Right cardiac atrium (tissue), 5 donors: ENCODE results near the gene POPDC3. TPM values are rescaled to one million over a fixed set of nuclear protein-coding genes. Genes with fewer than 3 reads are reported as not detected.
A peak's percentile ranks its signal among the peaks of the same experiment; 100 is the strongest.

Source experiments
- ATAC-seq, 2 donors: fragments of 200-7000 bp; cut with Tn5 transposase; one replicate each; pipeline versions ENCODE4 v1.8.0 to v1.9.1; 2020; ENCODE audit warnings: moderate library complexity in 2 of 2, mild to moderate bottlenecking in 1 of 2
- DNase-seq, 3 donors: peaks; one replicate each; pipeline ENCODE4 v3.0.0-alpha.2; 2020
- H3K27ac ChIP-seq: one replicate; pipeline ENCODE4 v1.5.1; 2013; ENCODE audit warnings: mild to moderate bottlenecking, low read length, control low read depth, moderate library complexity
- H3K27me3 ChIP-seq: one replicate; pipeline ENCODE4 v1.6.1; 2013; ENCODE audit not compliant: control insufficient read depth, insufficient read depth
- H3K4me1 ChIP-seq: one replicate; pipeline ENCODE4 v1.6.1; 2013; ENCODE audit warnings: low read length; ENCODE audit not compliant: control insufficient read depth, insufficient read depth
- H3K4me3 ChIP-seq: one replicate; pipeline ENCODE4 v1.5.1; 2013; ENCODE audit warnings: low read length, control low read depth
- H3K9me3 ChIP-seq: one replicate; pipeline ENCODE4 v1.6.1; 2013; ENCODE audit warnings: low read length; ENCODE audit not compliant: control insufficient read depth
- whole genome bisulfite sequencing: extraction: QIAGEN DNeasy Blood & Tissue Kit; methylation state at CpG from one replicate; pipeline ENCODE4 v1.1.7; 2013; 5-methylcytosine and 5-hydroxymethylcytosine counted together
- intact Hi-C, 4 donors: fragments of 100-400 bp; cut with DNase I; formaldehyde crosslinking; loops; one replicate each; pipeline versions ENCODE4 v1.11.0 to v1.14.0; 2022 to 2023
- polyA plus RNA-seq: library from polyadenylated mRNA; stranded (reverse); fragments of 200-250 nt; gene quantifications from one replicate; pipeline ENCODE4 v1.2.3, GENCODE V29; 2013
- total RNA-seq, 4 donors: library from RNA; stranded (reverse); fragmentation: NEBNext Ultra II Directional; extraction: Animal tissue kit (Norgen Biotek cat#: 25700); gene quantifications; one replicate each; pipeline ENCODE4 v1.2.1, GENCODE V29; 2021
- donor health status: healthy with polysubstance abuse.
- donor health status: DM: no; HTN: yes; CAD: no.
- donor health status: DM: no; HTN: no; CAD: no.
- donor health status: DM: no; HTN: yes; CAD: no; lungs with severe emphysema.
- donor health status: DM: yes; HTN: yes; CAD: no.

POPDC3 gene
- total and polyA plus RNA-seq, 5 donors, result 31.6 to 53.2 (median 48.2) TPM

- H3K4me1 ChIP-seq, result no peaks in the 10 kb centered on the region
- DNase-seq (no peak), ATAC-seq (no peak)
- no peaks in the 10 kb centered on the region for H3K27me3 ChIP-seq
- no peak overlapping the region for H3K27ac ChIP-seq
- 83% methylated on average over 1 of the region's 1 CpG for WGBS
- no peaks in the 10 kb centered on the region for H3K9me3 ChIP-seq
- no peak overlapping the region for H3K4me3 ChIP-seq
- intact Hi-C loops, result no loop called here
Measured at GRCh38 chr6:105212587-105212986, 32.8 kb upstream of the POPDC3 start.

DNA sequence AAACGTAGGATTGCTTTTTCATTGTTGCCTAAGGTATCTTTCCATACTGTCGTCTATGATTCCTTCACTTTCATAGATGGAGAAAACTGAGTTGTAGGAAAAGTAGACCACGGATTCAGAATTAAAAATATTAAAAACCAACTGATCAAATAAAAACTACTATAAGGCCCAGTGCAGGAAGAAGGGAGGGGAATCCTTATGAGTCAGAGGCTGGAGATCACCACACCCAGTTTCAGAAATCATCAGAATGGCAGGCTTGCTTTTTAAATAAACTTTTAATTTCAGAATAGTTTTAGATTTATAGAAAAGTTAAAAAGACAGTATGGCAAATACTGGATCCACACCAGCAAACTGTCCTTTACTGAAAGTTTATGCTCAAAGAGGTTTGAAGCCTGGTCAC, 32.0 kb upstream of the POPDC3 start:
- ATAC-seq, result no peak
- WGBS, result 87% methylated on average over 3 of the region's 3 CpGs
- Histone ChIP-seq H3K4me3 (no peak overlapping the region), H3K27me3 (no peaks in the 10 kb centered on the region), H3K27ac (no peak overlapping the region), H3K4me1 (no peaks in the 10 kb centered on the region), H3K9me3 (no peaks in the 10 kb centered on the region)
- no peak for DNase-seq
- intact Hi-C loops, result no loop called here

GRCh38 chr6:105210932-105211531, 31.2 kb upstream of the POPDC3 start:
- intact Hi-C loops, result no loop called here
- H3K27ac ChIP-seq, result no peak overlapping the region
- ATAC-seq, result no peak
- no peak overlapping the region for H3K4me3 ChIP-seq
- H3K9me3 ChIP-seq, result no peaks in the 10 kb centered on the region
- H3K27me3 ChIP-seq, result no peaks in the 10 kb centered on the region
- DNase-seq, result no peak
- WGBS, result 87% methylated on average over 1 of the region's 1 CpG
- no peaks in the 10 kb centered on the region for H3K4me1 ChIP-seq

DNA sequence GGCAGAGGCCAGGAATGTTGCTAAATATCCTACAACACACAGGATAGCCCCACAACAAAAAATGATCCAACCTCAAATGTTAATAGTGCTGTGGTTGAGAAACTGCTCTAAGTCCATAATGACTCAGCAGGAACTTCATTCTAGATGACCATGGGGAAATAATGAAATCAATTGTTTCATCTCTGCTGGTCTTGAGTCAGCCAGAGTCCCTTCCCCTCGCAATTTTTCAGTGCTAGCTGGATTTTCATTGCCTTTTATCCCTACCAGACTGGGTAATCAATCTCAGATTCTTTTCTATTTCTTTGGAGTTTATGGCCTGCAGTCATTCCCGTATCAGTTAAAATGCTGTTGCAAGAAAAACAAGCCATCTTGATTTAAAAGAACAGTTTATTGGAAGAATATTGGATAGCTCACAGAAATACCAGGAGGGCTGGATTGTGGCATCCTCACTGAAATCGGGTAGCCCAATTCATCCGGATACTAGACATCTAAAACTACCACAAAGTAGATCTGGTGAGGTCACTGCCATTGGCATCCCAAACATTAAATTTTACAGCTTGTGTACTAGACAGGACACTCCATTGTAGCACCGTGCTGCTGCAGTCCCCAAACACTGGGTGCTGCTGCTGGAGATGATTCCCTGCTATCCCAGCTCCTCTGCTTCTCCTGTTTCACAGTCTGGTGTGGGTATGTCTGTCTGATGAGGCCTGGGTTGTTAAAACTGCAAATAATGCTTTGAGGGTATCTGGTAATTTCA, 30.3 kb upstream of the POPDC3 start:
- WGBS, result 71% methylated on average over 5 of the region's 5 CpGs
- H3K27ac ChIP-seq, result no peak overlapping the region
- ATAC-seq, result no peak

DNA sequence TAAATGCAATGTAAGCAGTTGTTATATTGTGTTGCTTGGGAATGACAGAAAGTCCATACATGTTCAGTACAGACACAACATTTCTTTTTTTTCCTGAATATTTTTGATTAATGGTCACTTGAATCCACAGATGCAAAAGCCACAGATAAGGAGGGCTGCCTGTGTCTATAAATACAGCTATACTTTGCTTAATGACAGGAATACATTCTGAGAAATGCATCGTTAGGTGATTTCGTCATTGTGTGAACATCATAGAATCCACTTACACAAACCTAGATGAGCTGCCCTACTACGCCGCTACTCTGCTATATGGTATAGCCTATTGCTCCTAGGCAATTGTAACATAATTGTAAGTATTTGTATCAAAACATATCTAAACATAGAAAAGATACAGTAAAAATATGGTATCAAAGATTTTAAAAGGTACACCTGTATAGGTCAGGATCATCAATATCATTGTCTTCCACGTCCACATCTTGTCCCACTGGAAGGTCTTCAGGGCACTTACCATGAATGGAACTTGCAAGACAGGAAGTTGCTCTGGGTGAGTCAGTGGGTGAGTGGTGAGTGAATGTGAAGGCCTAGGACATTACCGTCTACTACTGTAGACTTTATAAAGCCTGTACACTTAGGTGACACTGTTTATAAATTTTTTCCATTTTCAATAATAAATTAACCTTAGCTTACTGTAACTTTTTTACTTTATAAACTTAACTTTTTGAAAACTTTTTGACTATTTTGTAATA, 27.9 kb upstream of the POPDC3 start:
- DNase-seq, result no peak
- Histone ChIP-seq H3K27ac (no peak overlapping the region), H3K4me3 (no peak overlapping the region), H3K27me3 (no peaks in the 10 kb centered on the region), H3K9me3 (no peaks in the 10 kb centered on the region), H3K4me1 (no peaks in the 10 kb centered on the region)
- intact Hi-C loops, result no loop called here
- WGBS, result 79% methylated on average over 6 of the region's 6 CpGs
- ATAC-seq, result no peak

More for the DNA sequence above, 30.3 kb upstream of the POPDC3 start:
- Histone ChIP-seq H3K4me1 (no peaks in the 10 kb centered on the region), H3K27me3 (no peaks in the 10 kb centered on the region), H3K9me3 (no peaks in the 10 kb centered on the region), H3K4me3 (no peak overlapping the region)
- intact Hi-C loops, result no loop called here
- DNase-seq, result no peak

- ATAC-seq (no peak), DNase-seq (no peak)
- intact Hi-C loops, result no loop called here
- WGBS, result 62% methylated on average over 4 of the region's 4 CpGs
- Histone ChIP-seq H3K9me3 (no peaks in the 10 kb centered on the region), H3K27me3 (no peaks in the 10 kb centered on the region), H3K4me3 (no peak overlapping the region), H3K27ac (no peak overlapping the region), H3K4me1 (no peaks in the 10 kb centered on the region)
Measured at GRCh38 chr6:105204768-105205167, 25.0 kb upstream of the POPDC3 start.

- intact Hi-C loops, result no loop called here
- WGBS, result 67% methylated on average over 1 of the region's 1 CpG
- Histone ChIP-seq H3K27ac (no peak overlapping the region), H3K27me3 (no peaks in the 10 kb centered on the region), H3K4me3 (no peak overlapping the region), H3K9me3 (no peaks in the 10 kb centered on the region), H3K4me1 (no peaks in the 10 kb centered on the region)
- ATAC-seq, result no peak
- DNase-seq, result no peak
Measured at GRCh38 chr6:105204331-105204730, 24.5 kb upstream of the POPDC3 start.

DNA sequence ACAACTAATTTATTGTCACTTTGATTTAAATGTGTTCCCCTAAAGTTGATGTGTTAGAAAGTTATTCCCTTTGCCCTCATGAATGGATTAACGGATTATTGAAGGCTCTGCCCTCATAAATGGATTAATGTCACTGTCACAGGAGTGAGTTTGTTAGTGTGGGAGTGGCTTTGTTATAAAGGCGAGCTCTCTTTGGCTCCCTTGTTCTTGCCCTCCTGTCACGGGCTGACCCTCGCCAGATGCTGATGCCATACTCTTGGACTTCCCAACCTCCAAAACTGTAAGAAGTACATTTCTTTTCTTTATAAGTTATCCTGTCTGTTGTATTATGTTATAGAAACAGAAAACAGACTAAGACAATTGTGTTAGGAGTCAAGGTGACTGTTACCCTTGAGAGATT, 22.7 kb upstream of the POPDC3 start:
- DNase-seq (no peak), ATAC-seq (no peak)
- Histone ChIP-seq H3K4me1 (no peaks in the 10 kb centered on the region), H3K27me3 (no peaks in the 10 kb centered on the region), H3K27ac (no peak overlapping the region), H3K4me3 (no peak overlapping the region), H3K9me3 (no peaks in the 10 kb centered on the region)
- intact Hi-C loops, result no loop called here
- 79% methylated on average over 4 of the region's 4 CpGs for WGBS

- DNase-seq (no peak), ATAC-seq (no peak)
- intact Hi-C loops, result no loop called here
- H3K4me3 ChIP-seq, result no peak overlapping the region
- no peak overlapping the region for H3K27ac ChIP-seq
- WGBS, result 53% methylated on average over 6 of the region's 6 CpGs
- H3K4me1 ChIP-seq, result no peaks in the 10 kb centered on the region
- no peaks in the 10 kb centered on the region for H3K27me3 ChIP-seq
- no peaks in the 10 kb centered on the region for H3K9me3 ChIP-seq
Measured at GRCh38 chr6:105200133-105200730, 20.4 kb upstream of the POPDC3 start.

DNA sequence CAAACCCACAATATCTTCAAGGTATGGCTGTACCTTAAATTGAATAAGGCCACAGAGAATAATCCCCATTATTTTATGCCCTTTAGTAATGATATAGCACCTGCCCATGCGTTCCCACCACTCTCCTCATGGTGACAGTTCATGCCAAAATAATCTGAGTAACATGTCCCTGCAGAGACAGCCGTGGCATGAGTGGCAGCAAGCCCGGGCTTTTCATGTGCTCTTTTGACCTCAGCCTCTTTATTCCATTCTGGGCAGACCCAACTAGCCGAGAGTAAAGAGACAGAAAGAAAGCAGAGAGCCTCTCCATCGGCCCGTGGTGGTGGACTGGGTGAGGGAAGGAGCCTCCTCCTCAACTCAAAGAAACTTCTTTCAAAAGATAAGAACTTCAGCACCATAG, 19.9 kb upstream of the POPDC3 start:
- Histone ChIP-seq H3K27me3 (no peaks in the 10 kb centered on the region), H3K27ac (no peak overlapping the region), H3K4me3 (no peak overlapping the region), H3K9me3 (no peaks in the 10 kb centered on the region), H3K4me1 (no peaks in the 10 kb centered on the region)
- intact Hi-C loops, result no loop called here
- peak; percentile 24 to 74 (median 69) for DNase-seq
- 30% methylated on average over 6 of the region's 6 CpGs for WGBS
- ATAC-seq, result peak; percentile 51 to 74

GRCh38 chr6:105196076-105196475, 16.3 kb upstream of the POPDC3 start:
- no peak overlapping the region for H3K4me3 ChIP-seq
- H3K9me3 ChIP-seq, result no peaks in the 10 kb centered on the region
- 84% methylated on average over 2 of the region's 2 CpGs for WGBS
- H3K27me3 ChIP-seq, result no peaks in the 10 kb centered on the region
- no peak for DNase-seq
- ATAC-seq, result no peak
- no peaks in the 10 kb centered on the region for H3K4me1 ChIP-seq
- no peak overlapping the region for H3K27ac ChIP-seq
- intact Hi-C loops, result no loop called here
